ENCODE results near the gene LUZP1.

Gene LUZP1

DNA sequence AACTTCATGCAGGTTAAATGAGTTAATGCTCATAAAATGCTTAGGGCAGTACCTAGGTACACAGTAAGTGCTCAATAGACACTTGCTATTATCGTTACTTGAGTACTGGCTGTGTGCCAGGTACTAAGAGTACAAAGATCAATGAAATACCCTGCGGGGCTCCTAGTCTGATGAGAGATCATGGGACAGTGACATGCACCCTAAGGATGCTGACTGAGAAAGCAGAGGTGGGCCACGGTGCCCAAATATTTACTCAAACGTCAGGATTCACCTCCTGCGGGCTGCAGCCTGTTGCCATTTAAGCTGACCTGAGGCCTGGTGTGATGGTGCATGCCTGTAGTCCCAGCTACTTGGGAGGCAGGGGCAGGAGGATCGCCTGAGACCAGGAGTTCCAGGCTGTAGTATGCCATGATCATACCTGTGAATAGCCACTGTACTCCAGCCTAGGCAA, 19.8 kb upstream of the LUZP1 start:
- H3K27me3 ChIP-seq (ENCODE audit: control insufficient read depth in 1 of 2, insufficient read depth in 2 of 2, low read length in 2 of 2): peaks cover 0 to under 1% of the 10 kb centered on the region in 2 donors
- H3K4me3 ChIP-seq (ENCODE audit: low read length in 2 of 2): no peak overlapping the region
- peaks cover 4% of the 10 kb centered on the region for H3K4me1 ChIP-seq (ENCODE audit: control insufficient read depth, insufficient read depth, low read length)
- no peaks in the 10 kb centered on the region for H3K9me3 ChIP-seq (ENCODE audit: control insufficient read depth in 2 of 2, low read length in 2 of 2)
- H3K27ac ChIP-seq (ENCODE audit: low read length): no peak overlapping the region
- H3K9ac ChIP-seq (ENCODE audit: low read length in 2 of 2): no peak overlapping the region
- no peaks in the 10 kb centered on the region for H3K36me3 ChIP-seq (ENCODE audit: control insufficient read depth in 2 of 2, insufficient read depth in 2 of 2, low read length in 2 of 2)

DNA sequence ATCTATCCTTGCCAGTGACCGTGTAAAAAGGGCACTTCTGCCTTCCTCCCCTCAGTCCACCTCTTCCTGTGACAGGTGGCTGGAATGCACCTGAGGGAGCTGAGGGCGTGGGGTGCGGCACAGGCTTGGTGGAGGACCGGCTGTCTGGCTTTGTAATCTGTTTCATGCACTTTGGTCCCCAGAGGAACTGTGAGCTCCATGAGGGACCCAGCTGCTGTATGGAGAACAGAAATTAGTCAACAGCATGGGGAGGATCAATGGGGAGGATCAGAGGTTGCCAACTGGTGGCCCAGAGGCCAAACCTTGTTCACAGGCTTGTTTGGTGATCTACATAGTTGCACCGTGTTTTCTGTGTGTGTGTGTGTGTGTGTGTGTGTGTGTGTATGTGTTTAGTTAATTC, 19.0 kb upstream of the LUZP1 start:
- Histone ChIP-seq H3K4me1 (ENCODE audit: control insufficient read depth, insufficient read depth, low read length) (peaks cover 4% of the 10 kb centered on the region), H3K4me3 (ENCODE audit: low read length in 2 of 2) (no peak overlapping the region), H3K27ac (ENCODE audit: low read length) (no peak overlapping the region), H3K36me3 (ENCODE audit: control insufficient read depth in 2 of 2, insufficient read depth in 2 of 2, low read length in 2 of 2) (no peaks in the 10 kb centered on the region), H3K9me3 (ENCODE audit: control insufficient read depth in 2 of 2, low read length in 2 of 2) (no peaks in the 10 kb centered on the region), H3K9ac (ENCODE audit: low read length in 2 of 2) (no peak overlapping the region), H3K27me3 (ENCODE audit: control insufficient read depth in 1 of 2, insufficient read depth in 2 of 2, low read length in 2 of 2) (no peaks in the 10 kb centered on the region)

DNA sequence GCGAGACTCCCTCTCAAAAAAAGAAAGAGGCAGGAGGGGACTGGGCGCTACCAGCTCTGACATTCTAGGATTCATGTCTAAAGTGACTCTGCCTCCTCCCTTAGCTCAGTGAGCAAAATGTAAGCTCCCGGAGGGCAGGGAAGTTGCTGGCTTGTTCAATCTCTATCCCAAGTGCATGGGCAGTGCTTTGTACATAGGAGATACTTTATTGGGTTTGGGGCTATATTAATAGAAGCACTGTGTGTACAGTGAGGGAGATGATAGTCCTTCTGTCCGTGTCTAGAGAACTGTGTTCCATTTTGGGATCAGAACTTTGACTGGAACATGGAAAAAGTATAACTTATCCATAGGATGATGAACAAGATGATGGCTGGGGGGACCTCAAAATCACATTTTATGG, 16.7 kb upstream of the LUZP1 start:
- peaks cover 4% of the 10 kb centered on the region for H3K4me1 ChIP-seq (ENCODE audit: control insufficient read depth, insufficient read depth, low read length)
- no peak overlapping the region for H3K4me3 ChIP-seq (ENCODE audit: low read length in 2 of 2)
- H3K27ac ChIP-seq (ENCODE audit: low read length): no peak overlapping the region
- H3K9ac ChIP-seq (ENCODE audit: low read length in 2 of 2): no peak overlapping the region
- H3K36me3 ChIP-seq (ENCODE audit: control insufficient read depth in 2 of 2, insufficient read depth in 2 of 2, low read length in 2 of 2): no peaks in the 10 kb centered on the region
- H3K27me3 ChIP-seq (ENCODE audit: control insufficient read depth in 1 of 2, insufficient read depth in 2 of 2, low read length in 2 of 2): no peaks in the 10 kb centered on the region
- no peaks in the 10 kb centered on the region for H3K9me3 ChIP-seq (ENCODE audit: control insufficient read depth in 2 of 2, low read length in 2 of 2)

DNA sequence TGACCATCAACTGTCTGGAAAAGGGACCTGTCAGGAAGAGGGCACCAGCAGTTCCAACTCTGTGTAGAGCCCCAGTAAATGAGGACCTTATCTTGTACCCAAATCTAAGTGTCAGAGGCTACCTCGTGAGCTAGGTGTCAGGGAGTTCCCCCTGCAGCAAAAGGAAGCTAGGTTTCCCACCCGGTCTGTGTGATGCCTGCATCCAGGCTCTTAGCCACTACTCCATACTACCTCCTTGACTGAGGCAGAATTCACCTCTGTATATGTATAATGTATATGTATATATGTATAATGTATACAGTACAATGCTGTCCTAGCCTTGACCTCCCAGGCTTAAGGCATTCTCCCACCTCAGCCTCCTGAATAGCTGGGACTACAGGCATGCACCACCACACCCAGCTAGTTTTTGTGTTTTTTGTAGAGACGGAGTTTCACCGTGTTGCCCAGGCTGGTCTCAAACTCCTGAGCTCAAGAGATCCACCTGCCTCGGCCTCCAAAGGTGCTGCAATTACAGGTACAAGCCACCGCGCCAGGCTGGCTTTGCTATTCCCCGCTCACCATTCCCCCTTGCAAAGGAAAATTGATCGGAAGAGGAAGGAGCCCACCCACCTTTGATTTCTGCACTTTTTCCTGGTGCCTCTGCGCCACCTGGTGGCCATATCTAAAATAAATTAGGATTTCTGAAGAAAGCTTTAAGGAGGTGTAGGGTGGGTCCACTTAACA, 15.7 kb upstream of the LUZP1 start:
- H3K4me3 ChIP-seq (ENCODE audit: low read length in 2 of 2): peak overlapping the region; percentile 63 to 69
- H3K36me3 ChIP-seq (ENCODE audit: control insufficient read depth in 2 of 2, insufficient read depth in 2 of 2, low read length in 2 of 2): no peaks in the 10 kb centered on the region
- no peak overlapping the region for H3K9ac ChIP-seq (ENCODE audit: low read length in 2 of 2)
- no peaks in the 10 kb centered on the region for H3K9me3 ChIP-seq (ENCODE audit: control insufficient read depth in 2 of 2, low read length in 2 of 2)
- no peaks in the 10 kb centered on the region for H3K27me3 ChIP-seq (ENCODE audit: control insufficient read depth in 1 of 2, insufficient read depth in 2 of 2, low read length in 2 of 2)
- peaks cover 4% of the 10 kb centered on the region for H3K4me1 ChIP-seq (ENCODE audit: control insufficient read depth, insufficient read depth, low read length)
- no peak overlapping the region for H3K27ac ChIP-seq (ENCODE audit: low read length)

DNA sequence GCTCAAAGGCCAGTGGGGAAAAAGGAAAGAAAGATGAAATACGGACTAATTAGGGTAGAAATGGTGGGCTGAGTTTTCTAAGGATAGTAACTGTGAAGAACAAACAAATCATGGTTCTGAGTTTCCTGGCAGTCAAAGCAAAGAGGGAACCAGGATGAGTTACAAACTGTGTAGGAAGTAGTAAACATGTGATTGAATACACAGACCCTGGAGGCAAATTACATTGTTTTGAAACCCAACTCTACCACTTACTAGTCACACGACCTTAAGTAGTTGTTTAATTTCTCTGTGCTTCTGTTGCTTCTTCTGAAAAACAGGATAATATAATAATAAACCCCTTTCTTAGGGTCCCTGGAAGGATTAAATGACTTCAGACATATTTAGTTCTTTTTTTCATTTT, 11.2 kb upstream of the LUZP1 start:
- H3K36me3 ChIP-seq (ENCODE audit: control insufficient read depth in 2 of 2, insufficient read depth in 2 of 2, low read length in 2 of 2): no peaks in the 10 kb centered on the region
- H3K4me1 ChIP-seq (ENCODE audit: control insufficient read depth, insufficient read depth, low read length): peaks cover 23% of the 10 kb centered on the region
- H3K27me3 ChIP-seq (ENCODE audit: control insufficient read depth in 1 of 2, insufficient read depth in 2 of 2, low read length in 2 of 2): no peaks in the 10 kb centered on the region
- no peak overlapping the region for H3K9ac ChIP-seq (ENCODE audit: low read length in 2 of 2)
- no peak overlapping the region for H3K4me3 ChIP-seq (ENCODE audit: low read length in 2 of 2)
- H3K27ac ChIP-seq (ENCODE audit: low read length): no peak overlapping the region
- no peaks in the 10 kb centered on the region for H3K9me3 ChIP-seq (ENCODE audit: control insufficient read depth in 2 of 2, low read length in 2 of 2)

DNA sequence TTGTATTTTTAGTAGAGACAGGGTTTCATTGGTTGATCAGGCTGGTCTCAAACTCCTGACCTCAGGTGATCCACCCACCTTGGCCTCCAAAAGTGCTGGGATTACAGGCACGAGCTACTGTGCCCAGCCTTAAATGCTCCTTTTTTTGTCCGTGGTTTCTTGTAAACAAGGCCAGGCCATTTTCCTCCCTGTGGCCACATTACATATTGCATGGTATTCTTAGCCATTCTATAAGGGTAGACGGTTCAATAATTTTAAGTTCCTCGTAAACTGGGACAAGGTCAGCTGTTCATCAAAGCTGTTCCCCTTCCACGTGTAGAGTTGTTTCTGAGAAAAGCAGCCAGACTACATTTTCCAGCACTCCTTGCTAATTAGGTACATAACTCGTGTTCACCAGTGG, 10.3 kb upstream of the LUZP1 start:
- Histone ChIP-seq H3K9ac (ENCODE audit: low read length in 2 of 2) (no peak overlapping the region), H3K27me3 (ENCODE audit: control insufficient read depth in 1 of 2, insufficient read depth in 2 of 2, low read length in 2 of 2) (no peaks in the 10 kb centered on the region), H3K4me3 (ENCODE audit: low read length in 2 of 2) (no peak overlapping the region), H3K9me3 (ENCODE audit: control insufficient read depth in 2 of 2, low read length in 2 of 2) (no peaks in the 10 kb centered on the region), H3K27ac (ENCODE audit: low read length) (no peak overlapping the region), H3K4me1 (ENCODE audit: control insufficient read depth, insufficient read depth, low read length) (peaks cover 19% of the 10 kb centered on the region), H3K36me3 (ENCODE audit: control insufficient read depth in 2 of 2, insufficient read depth in 2 of 2, low read length in 2 of 2) (no peaks in the 10 kb centered on the region)

DNA sequence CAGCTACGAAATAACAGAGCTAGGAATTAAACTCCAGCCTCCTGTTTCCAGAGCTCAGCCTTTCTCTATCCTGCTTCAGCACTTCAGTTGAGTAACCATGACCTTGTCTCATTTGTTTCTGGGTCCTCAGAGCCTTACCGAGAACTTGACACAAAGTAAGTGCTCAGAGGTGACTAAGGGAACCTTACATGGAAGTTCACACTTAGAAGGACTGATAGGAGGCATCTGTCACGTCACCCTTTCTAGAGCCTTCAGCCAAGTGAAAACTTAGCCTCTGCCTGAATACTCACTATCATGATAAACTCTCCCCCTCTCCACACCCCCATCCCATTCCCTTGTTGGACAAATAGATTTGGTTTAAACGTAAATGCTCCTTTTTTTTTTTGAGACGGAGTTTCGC, 9.8 kb upstream of the LUZP1 start:
- Histone ChIP-seq H3K36me3 (ENCODE audit: control insufficient read depth in 2 of 2, insufficient read depth in 2 of 2, low read length in 2 of 2) (no peaks in the 10 kb centered on the region), H3K4me1 (ENCODE audit: control insufficient read depth, insufficient read depth, low read length) (peaks cover 19% of the 10 kb centered on the region), H3K27ac (ENCODE audit: low read length) (peak overlapping the region; percentile 90), H3K9me3 (ENCODE audit: control insufficient read depth in 2 of 2, low read length in 2 of 2) (no peaks in the 10 kb centered on the region), H3K4me3 (ENCODE audit: low read length in 2 of 2) (peak overlapping the region; percentile 61 to 83), H3K9ac (ENCODE audit: low read length in 2 of 2) (peak overlapping the region; percentile 71 to 93), H3K27me3 (ENCODE audit: control insufficient read depth in 1 of 2, insufficient read depth in 2 of 2, low read length in 2 of 2) (no peaks in the 10 kb centered on the region)

DNA sequence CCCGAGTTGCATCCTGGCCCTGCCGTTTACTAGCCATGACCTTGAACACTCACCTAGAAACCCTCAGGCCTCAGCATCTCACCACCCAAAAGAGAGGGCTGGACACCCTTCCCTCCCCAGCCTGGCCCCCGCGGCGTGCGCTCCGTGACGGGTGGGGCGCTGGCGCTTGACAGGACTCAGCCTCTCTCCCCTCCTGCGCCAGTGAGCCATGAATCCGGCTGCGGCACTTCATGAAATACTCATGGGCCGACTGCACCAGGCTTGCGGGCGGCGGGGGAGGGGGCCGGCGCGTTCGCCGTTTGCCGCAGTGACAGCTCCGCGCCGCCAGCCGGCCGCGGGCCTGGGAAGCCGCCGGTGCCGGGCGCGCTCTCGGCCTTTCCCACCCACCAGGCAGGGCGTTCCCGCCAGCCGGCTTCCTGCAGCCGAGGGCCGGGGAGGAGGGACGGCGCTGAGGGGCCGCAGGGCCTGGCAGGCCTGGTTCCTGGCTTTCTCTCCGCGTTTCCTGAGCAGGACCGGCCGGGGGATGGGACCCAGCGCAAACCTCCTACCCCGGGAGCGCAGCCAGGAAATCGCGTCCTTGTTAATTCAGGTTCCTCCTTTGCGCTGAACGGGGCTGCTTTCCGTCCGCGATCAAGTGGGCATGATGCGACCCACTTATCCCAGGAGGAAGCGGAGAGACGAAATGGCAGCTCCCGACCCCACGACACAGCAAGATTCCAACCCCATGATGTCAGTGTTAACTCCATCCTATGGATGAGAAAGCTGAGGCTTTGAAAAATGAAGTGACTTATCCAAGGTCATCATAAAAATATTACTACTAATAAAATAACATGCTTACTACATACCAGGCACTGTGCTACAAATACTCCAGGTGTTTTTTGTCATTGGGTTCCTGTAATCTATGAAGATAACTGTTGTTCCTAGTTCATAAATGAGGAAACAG, 9.1 kb upstream of the LUZP1 start:
- Histone ChIP-seq H3K27me3 (ENCODE audit: control insufficient read depth in 1 of 2, insufficient read depth in 2 of 2, low read length in 2 of 2) (no peaks in the 10 kb centered on the region), H3K4me3 (ENCODE audit: low read length in 2 of 2) (peak overlapping the region; percentile 69 to 83), H3K4me1 (ENCODE audit: control insufficient read depth, insufficient read depth, low read length) (peaks cover 19% of the 10 kb centered on the region), H3K9ac (ENCODE audit: low read length in 2 of 2) (peak overlapping the region; percentile 71 to 93), H3K27ac (ENCODE audit: low read length) (peak overlapping the region; percentile 90), H3K36me3 (ENCODE audit: control insufficient read depth in 2 of 2, insufficient read depth in 2 of 2, low read length in 2 of 2) (no peaks in the 10 kb centered on the region), H3K9me3 (ENCODE audit: control insufficient read depth in 2 of 2, low read length in 2 of 2) (no peaks in the 10 kb centered on the region)

DNA sequence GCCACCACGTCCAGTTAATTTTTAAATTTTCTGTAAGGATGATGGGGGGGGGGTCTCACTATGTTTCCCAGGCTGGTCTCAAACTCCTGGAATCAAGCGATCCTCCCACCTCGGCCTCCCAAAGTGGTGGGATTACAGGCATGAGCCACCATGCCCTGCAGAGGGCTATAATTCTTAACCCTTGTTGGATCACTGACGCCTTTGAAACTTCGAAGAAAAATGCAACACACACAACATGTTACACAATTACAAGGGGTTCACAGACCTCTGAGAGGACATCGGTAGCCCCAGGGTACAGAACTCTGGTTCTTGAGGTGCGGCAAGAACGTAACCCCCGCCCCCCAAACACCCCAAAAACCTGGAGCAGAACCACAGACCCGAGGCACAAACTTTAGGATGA, 8.4 kb upstream of the LUZP1 start:
- peak overlapping the region; percentile 90 for H3K27ac ChIP-seq (ENCODE audit: low read length)
- peak overlapping the region; percentile 71 to 93 for H3K9ac ChIP-seq (ENCODE audit: low read length in 2 of 2)
- no peaks in the 10 kb centered on the region for H3K27me3 ChIP-seq (ENCODE audit: control insufficient read depth in 1 of 2, insufficient read depth in 2 of 2, low read length in 2 of 2)
- no peaks in the 10 kb centered on the region for H3K36me3 ChIP-seq (ENCODE audit: control insufficient read depth in 2 of 2, insufficient read depth in 2 of 2, low read length in 2 of 2)
- peaks cover 19% of the 10 kb centered on the region for H3K4me1 ChIP-seq (ENCODE audit: control insufficient read depth, insufficient read depth, low read length)
- peak overlapping the region; percentile 69 to 83 for H3K4me3 ChIP-seq (ENCODE audit: low read length in 2 of 2)
- no peaks in the 10 kb centered on the region for H3K9me3 ChIP-seq (ENCODE audit: control insufficient read depth in 2 of 2, low read length in 2 of 2)

DNA sequence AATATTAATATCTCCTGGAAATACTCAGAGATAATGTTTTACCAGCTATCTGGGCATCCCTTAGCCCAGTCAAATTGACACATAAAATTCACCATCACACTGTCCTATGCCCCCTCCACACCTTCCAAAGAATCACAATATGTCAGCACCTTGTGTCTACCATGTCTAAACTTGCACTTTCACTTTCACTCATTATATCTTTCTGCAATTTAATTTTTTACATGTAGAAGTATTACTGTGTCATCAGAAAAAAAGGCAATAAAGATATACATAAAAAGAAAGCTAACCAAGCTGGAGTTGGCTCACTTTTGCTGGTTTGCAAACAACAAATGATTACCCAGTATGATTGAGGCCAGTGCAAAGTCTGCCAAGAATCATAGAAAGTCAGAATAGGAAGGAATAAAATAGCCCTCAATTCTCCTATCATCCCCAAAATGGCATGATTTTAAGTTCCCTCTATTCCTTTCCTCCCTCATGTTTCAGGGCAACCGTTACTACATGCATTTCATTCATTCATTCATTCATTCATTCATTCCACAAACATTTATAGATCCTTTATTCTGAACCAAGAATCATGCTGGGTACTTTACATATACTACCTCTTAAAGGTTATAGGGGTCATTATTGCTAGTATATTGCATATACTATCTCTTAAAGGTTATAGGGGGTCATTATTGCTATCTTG, 5.9 kb upstream of the LUZP1 start:
- no peak overlapping the region for H3K27ac ChIP-seq (ENCODE audit: low read length)
- peaks cover 20% of the 10 kb centered on the region for H3K4me1 ChIP-seq (ENCODE audit: control insufficient read depth, insufficient read depth, low read length)
- no peaks in the 10 kb centered on the region for H3K36me3 ChIP-seq (ENCODE audit: control insufficient read depth in 2 of 2, insufficient read depth in 2 of 2, low read length in 2 of 2)
- no peaks in the 10 kb centered on the region for H3K9me3 ChIP-seq (ENCODE audit: control insufficient read depth in 2 of 2, low read length in 2 of 2)
- no peak overlapping the region for H3K9ac ChIP-seq (ENCODE audit: low read length in 2 of 2)
- H3K27me3 ChIP-seq (ENCODE audit: control insufficient read depth in 1 of 2, insufficient read depth in 2 of 2, low read length in 2 of 2): no peaks in the 10 kb centered on the region
- H3K4me3 ChIP-seq (ENCODE audit: low read length in 2 of 2): no peak overlapping the region
